ENCODE results near the gene GRK3. TPM values are rescaled to one million over a fixed set of nuclear protein-coding genes. Genes with fewer than 3 reads are reported as not detected.
A peak's percentile ranks its signal among the peaks of the same experiment; 100 is the strongest.

Gene GRK3
- total RNA-seq, 1 experiment from 2014 or later, result 7.1 TPM

DNA sequence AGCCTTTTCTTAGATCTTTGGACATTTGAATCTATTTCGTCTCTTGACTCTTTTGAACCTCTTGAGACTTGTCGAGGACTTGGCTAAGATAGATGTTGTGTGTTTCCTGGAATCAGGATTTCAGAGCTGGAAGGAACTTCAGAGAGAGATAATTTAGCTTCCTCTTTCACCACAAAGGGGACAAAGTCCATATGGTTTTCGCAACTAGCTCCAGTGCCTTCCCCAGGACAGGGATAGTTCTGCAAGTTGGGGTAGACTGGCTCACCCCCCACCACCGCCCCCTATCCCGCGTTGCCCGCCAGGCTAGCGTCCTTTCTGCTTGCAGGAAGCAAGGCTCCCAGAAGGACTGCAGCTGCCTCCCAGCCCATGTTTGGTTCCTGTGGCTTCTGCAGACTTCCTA is 101.8 kb downstream of the GRK3 start:
- H3K27me3 ChIP-seq (ENCODE audit: control insufficient read depth, insufficient read depth, low read length), result no peaks in the 10 kb centered on the region
- DNase-seq, result peak; percentile 45

DNA sequence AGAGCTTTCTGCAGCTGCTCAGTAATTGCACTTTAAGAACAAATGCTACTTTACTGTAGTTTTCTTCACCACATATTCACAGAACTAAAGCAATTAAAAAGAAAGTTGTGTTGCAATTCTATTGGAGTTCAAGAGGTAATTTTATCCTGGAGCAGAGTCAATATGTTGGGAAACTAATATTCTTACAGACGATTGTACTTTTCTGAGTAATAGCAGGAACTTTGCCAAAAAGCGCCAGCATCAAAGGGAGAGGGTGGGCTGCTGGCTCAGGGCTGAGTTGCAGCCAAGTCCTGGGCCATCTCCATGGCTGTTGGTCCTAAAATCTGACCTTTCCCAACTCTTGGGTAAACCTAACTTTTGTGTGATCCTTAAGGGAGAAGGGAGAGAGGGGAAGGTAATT is 104.0 kb downstream of the GRK3 start:
- H3K36me3 ChIP-seq (replicated peaks; ENCODE audit: control insufficient read depth, insufficient read depth, low read length), result no peaks in the 10 kb centered on the region
- H3K27me3 ChIP-seq (ENCODE audit: control insufficient read depth, insufficient read depth, low read length), result no peaks in the 10 kb centered on the region
- no peak overlapping the region for H3K4me3 ChIP-seq (ENCODE audit: insufficient read depth, low read depth, low read length)
- no peak for DNase-seq

More for the DNA sequence above, 101.8 kb downstream of the GRK3 start:
- H3K4me3 ChIP-seq (ENCODE audit: insufficient read depth, low read depth, low read length), result no peak overlapping the region
- no peaks in the 10 kb centered on the region for H3K36me3 ChIP-seq (replicated peaks; ENCODE audit: control insufficient read depth, insufficient read depth, low read length)

DNA sequence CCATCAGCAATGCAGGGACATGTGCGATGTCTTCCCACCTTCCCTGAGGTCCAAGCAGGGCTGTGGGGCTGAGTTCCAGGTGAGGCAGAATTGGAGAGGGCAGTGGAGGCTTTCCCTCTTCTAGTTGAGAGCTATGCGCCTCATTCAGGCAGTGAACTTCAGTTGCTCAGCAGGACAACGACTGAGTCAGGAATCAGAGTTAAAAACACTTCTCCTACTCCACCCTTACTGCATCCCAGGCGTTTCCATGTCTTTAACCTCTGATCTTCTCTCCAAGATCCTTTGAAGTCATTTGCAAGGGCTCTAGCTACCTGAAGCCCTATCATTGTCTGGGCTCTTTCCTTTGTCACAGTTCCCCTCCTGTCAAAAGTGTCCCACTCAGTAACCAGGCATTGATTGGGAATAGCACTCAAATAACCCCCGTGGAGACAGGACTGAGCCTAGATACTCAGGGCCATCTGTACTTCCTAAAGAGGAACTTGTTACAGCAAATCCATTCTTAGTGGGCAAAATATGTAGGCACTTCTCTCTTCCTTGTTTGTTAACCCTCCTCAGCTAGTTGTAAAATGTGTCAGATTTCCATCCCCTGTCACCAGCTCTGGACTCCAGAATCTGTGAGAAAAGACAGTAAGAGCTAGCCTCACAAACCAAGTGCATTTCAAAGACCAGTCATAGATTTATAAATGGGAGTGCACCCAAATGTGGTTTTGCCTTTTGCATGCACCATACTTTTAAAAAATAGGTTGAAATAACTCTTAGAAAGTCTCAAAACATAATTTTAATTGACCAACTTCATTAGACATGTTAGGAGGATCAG is 105.0 kb downstream of the GRK3 start:
- no peaks in the 10 kb centered on the region for H3K27me3 ChIP-seq (ENCODE audit: control insufficient read depth, insufficient read depth, low read length)
- no peaks in the 10 kb centered on the region for H3K36me3 ChIP-seq (replicated peaks; ENCODE audit: control insufficient read depth, insufficient read depth, low read length)
- H3K4me3 ChIP-seq (ENCODE audit: insufficient read depth, low read depth, low read length), result no peak overlapping the region
- no peak for DNase-seq

DNA sequence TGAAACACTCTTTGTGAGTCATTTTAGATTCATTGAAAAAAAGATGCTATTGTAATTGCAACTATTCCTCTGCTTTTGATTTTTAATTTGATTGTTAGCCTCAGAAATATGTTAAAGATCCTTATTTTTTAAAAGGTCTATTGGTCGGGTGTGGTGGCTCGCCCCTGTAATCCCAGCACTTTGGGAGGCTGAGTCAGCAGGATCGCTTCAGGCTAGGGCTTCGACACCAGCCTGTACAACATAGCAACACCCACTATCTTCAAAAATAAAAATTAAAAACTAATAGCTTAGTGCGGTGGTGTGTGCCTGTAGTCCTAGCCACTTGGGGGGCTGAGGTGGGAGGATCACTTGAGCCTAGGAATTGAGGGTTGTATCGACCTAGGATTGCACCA is 105.6 kb downstream of the GRK3 start:
- Histone ChIP-seq H3K4me3 (ENCODE audit: insufficient read depth, low read depth, low read length) (no peak overlapping the region), H3K27me3 (ENCODE audit: control insufficient read depth, insufficient read depth, low read length) (no peaks in the 10 kb centered on the region), H3K36me3 (replicated peaks; ENCODE audit: control insufficient read depth, insufficient read depth, low read length) (no peaks in the 10 kb centered on the region)
- DNase-seq, result no peak

DNA sequence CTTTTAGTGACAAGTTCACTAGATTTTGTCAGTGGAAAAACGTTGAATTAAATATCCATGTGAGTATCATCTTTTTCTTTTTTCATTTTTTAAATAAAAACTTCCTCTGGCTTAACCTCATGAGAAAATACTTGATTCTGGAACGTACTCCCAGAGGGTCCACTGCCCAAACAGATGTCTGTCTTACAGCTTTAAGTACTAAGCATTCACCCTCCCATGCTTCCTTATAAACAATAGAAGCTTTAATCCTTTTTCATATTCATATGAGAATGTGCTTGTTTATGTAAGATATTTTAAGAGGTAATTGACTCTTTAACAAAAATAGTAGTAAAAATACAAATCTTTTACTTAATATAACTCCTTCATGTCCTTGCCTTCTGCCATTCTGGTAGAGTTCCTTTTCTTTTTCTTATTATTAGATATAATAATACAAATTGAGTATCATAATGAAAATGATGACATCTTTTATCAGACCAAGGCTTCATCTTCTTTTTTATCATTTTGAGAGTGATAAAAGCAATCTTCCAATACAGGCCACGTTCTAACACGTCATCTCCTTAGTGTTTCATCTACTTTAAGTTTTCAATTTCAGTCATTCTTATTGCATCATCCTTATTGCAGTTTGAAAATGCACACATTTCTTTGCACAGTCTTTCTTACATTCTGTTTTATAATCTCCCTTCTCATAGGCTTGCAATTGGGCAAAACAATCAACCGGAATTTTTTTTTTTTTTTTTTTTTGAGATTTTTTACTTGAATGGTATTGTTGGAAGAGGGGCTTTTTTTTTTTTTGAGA is 108.0 kb downstream of the GRK3 start:
- DNase-seq, result no peak

DNA sequence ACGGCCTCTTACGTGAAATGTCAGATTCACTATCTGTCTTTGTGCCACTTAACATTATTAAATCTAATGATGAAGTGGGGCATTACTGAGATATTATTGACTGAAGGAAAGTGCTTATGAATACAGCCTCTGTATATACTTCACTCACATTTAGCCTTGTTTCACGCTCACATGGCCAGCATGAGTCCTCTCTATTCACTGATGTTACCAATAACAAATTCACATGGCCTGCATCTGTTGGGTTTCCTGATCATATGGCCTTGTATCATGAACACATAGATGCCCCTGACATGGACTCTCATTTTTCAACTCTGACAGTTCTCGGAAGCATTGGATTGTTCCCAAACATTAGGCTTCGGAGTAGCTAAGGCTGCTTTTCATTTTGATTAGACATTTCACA is 109.2 kb downstream of the GRK3 start:
- no peaks in the 10 kb centered on the region for H3K36me3 ChIP-seq (replicated peaks; ENCODE audit: control insufficient read depth, insufficient read depth, low read length)
- no peaks in the 10 kb centered on the region for H3K27me3 ChIP-seq (ENCODE audit: control insufficient read depth, insufficient read depth, low read length)
- DNase-seq, result no peak
- H3K4me3 ChIP-seq (ENCODE audit: insufficient read depth, low read depth, low read length), result no peak overlapping the region

More for the DNA sequence above, 108.0 kb downstream of the GRK3 start:
- Histone ChIP-seq H3K4me3 (ENCODE audit: insufficient read depth, low read depth, low read length) (no peak overlapping the region), H3K36me3 (replicated peaks; ENCODE audit: control insufficient read depth, insufficient read depth, low read length) (no peaks in the 10 kb centered on the region), H3K27me3 (ENCODE audit: control insufficient read depth, insufficient read depth, low read length) (no peaks in the 10 kb centered on the region)

DNA sequence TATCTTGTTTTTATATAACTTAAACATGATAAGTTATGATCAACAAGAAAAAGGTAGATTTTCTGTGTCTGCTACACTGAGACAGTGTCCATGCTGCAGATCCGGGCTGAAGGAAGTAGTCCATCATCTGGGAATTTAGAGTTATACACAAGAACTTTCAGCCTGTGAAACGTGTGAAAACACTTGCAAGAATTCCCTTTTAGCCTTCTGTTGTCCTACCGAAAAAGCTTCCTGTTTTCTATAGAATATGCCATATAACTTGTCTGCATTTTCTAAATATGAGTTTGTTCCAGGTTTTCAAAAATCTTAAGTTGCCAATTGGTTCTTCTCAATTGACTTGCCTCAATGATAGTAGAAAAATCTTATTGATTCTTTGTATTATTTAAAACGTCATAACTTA is 113.2 kb downstream of the GRK3 start:
- Histone ChIP-seq H3K27me3 (ENCODE audit: control insufficient read depth, insufficient read depth, low read length) (no peaks in the 10 kb centered on the region), H3K4me3 (ENCODE audit: insufficient read depth, low read depth, low read length) (no peak overlapping the region), H3K36me3 (replicated peaks; ENCODE audit: control insufficient read depth, insufficient read depth, low read length) (no peaks in the 10 kb centered on the region)
- DNase-seq, result no peak

DNA sequence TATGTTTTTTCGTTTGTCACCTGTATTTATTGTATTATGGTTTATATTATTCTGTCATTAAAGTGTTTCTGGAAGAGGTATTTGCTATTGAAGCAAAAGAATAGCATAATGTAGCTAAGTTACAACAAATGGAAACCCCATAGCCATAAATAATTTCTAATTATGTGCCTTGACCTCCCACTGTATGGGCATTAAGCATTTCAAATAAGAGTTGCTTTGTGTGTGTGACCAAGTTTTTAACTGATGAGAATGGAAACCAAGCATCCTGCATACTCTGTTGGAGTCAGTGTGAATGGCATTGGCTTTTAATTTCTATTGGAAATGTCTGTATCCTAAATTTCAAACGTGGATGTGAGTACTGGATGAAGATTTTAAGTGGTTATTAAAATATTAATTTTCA is 115.6 kb downstream of the GRK3 start:
- Histone ChIP-seq H3K27me3 (ENCODE audit: control insufficient read depth, insufficient read depth, low read length) (no peaks in the 10 kb centered on the region), H3K4me3 (ENCODE audit: insufficient read depth, low read depth, low read length) (no peak overlapping the region), H3K36me3 (replicated peaks; ENCODE audit: control insufficient read depth, insufficient read depth, low read length) (no peaks in the 10 kb centered on the region)
- no peak for DNase-seq

DNA sequence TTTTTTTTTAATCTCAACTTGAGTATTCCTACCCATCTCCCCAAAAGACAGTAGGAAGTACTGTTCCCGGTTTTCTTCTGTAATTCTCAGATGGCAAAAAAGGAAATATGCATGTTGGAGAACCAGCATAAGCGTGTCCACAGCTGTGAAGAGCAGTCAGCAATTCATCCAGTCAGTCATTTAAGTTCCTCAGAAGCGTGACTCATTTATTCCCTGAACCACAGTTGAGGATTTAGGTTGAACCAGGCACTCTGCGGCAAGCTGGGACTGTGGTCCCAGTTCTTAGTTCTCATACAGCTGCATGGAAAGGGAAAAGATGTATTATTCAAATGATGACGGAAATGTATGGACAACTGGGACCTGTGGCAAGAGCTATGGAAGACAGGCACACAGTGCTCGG is 116.5 kb downstream of the GRK3 start:
- Histone ChIP-seq H3K4me3 (ENCODE audit: insufficient read depth, low read depth, low read length) (no peak overlapping the region), H3K27me3 (ENCODE audit: control insufficient read depth, insufficient read depth, low read length) (no peaks in the 10 kb centered on the region)
- DNase-seq, result no peak

DNA sequence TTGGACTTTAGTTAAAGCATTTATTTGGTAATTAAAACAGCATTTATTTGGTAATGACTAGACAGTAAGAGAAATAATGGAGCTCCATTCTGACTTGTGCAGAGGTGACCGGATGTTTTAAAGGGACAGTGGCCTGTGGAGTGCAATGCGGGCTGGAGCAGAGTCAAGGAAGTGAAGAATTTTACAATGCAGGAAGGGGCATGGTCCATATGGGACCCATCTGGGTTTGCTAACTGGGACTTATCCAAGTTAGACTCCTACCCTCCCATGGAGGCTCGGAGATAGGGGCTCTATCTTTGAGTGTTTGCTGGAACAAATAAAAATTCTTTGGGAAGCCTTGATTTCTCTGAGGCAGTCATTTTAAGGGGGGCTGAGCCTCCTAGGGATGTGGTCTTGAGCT is 117.6 kb downstream of the GRK3 start:
- Histone ChIP-seq H3K27me3 (ENCODE audit: control insufficient read depth, insufficient read depth, low read length) (no peaks in the 10 kb centered on the region), H3K36me3 (replicated peaks; ENCODE audit: control insufficient read depth, insufficient read depth, low read length) (no peaks in the 10 kb centered on the region), H3K4me3 (ENCODE audit: insufficient read depth, low read depth, low read length) (no peak overlapping the region)
- no peak for DNase-seq

More for the DNA sequence above, 116.5 kb downstream of the GRK3 start:
- H3K36me3 ChIP-seq (replicated peaks; ENCODE audit: control insufficient read depth, insufficient read depth, low read length), result no peaks in the 10 kb centered on the region

DNA sequence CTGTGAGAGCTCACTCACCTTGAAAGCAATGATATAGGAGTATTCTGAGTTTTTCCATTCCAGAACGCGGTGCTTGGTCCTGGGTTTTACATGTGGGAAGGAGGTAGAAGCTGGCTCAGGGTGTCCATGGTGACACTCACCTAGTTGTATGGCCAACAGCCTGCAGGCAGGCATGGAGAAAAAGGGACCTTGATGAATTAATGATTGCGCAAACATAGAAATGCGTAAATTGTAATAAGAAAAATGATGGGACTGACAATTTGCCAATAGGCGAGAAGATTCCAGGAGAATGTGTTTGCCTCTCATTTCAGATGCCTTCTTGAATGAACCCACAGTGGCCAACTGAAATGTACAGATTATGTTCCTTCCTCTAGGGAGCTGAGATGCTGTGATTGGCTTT is 124.2 kb downstream of the GRK3 start:
- no peaks in the 10 kb centered on the region for H3K36me3 ChIP-seq (replicated peaks; ENCODE audit: control insufficient read depth, insufficient read depth, low read length)
- H3K4me3 ChIP-seq (ENCODE audit: insufficient read depth, low read depth, low read length), result no peak overlapping the region
- H3K27me3 ChIP-seq (ENCODE audit: control insufficient read depth, insufficient read depth, low read length), result no peaks in the 10 kb centered on the region
- DNase-seq, result no peak

DNA sequence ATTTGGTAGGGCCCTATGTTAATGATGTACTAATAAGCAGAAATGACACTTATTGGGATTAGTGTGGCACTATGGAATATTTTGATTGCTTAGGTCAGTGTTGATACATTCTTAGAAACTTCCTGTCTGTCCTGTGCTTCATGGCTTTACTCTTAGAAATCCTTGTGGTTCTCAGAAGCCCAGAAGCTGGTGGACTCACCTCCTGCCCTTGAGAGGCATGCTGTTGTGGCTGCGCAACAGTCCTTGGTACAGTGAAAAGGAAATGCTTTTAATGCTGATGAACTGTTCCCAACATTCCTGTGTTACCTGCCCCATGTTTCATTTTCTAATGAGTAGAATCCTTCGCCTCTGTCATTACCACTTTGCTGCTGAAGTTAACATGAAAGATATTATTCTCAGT is 125.2 kb downstream of the GRK3 start:
- H3K36me3 ChIP-seq (replicated peaks; ENCODE audit: control insufficient read depth, insufficient read depth, low read length), result no peaks in the 10 kb centered on the region; the same call in 1 of the 2 replicates
- H3K27me3 ChIP-seq (ENCODE audit: control insufficient read depth, insufficient read depth, low read length), result no peaks in the 10 kb centered on the region
- H3K4me3 ChIP-seq (ENCODE audit: insufficient read depth, low read depth, low read length), result no peak overlapping the region
- no peak for DNase-seq

DNA sequence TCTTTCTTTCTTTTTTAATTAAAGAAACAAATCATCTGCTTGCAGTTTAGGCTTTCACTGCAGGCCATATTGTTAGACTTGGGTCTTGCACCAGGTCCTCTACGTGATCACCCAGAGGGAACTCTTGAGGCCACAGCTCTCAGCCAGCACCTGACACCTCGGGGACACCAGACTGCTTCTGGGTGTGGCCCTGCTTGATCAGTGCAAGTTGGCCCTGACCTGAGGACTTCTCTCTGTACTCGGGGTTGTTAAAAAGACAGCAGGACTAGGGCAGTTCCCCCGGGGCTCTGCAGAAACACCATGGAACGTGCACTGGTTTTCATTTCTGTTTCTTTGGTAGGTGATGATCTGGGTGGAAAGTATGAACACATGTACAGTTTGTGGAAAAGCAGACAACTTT is 126.3 kb downstream of the GRK3 start:
- H3K36me3 ChIP-seq (replicated peaks; ENCODE audit: control insufficient read depth, insufficient read depth, low read length), result no peaks in the 10 kb centered on the region; the same call in 1 of the 2 replicates
- no peak overlapping the region for H3K4me3 ChIP-seq (ENCODE audit: insufficient read depth, low read depth, low read length)
- H3K27me3 ChIP-seq (ENCODE audit: control insufficient read depth, insufficient read depth, low read length), result no peaks in the 10 kb centered on the region
- DNase-seq, result no peak

DNA sequence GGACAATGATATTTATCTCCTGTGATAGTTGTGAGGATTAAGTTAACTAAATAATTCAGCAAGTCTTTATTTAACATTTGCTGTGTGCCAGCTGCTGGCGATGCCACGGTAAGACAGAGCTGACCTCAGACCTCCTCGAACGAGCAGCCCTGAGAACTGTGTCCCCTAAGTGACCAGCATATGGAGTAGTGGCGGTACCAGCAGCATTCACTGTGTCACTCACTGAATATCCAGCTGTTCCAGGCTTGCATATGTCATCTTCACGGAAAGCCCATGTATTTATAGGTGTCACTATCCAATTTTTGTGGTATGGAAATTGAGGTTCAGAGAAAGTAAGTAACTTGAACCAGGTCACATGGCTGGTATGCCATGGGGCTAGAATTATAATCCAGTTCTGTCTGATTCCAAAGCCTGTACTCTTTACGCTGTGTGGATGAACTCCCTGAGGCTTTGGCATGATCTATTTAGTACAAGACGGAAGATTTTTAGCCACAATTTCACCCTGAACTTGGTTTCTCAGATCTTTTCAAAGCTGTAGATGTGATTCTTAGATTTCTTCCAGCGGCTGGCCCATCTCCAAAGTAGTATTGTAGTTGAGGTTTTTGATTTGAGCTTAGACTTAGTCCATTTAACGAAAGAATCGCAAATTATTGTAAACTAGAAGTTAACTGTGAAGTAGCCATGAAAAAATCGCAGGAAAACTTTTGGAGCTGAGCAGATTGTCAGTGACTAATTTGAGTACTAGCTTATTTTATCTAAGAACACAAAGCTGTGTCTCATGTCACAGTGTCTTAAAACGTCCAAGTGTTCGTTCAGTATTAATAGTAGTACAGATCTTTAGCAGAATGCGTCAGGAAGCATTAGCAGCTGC is 128.2 kb downstream of the GRK3 start:
- DNase-seq, result no peak
- Histone ChIP-seq H3K4me3 (ENCODE audit: insufficient read depth, low read depth, low read length) (no peak overlapping the region), H3K36me3 (replicated peaks; ENCODE audit: control insufficient read depth, insufficient read depth, low read length) (no peaks in the 10 kb centered on the region; the same call in 1 of the 2 replicates), H3K27me3 (ENCODE audit: control insufficient read depth, insufficient read depth, low read length) (no peaks in the 10 kb centered on the region)
